Panc1 (cell line): ENCODE data around the gene CCDC197.

Source experiments
- CTCF ChIP-seq: fragments of 450-650 bp; IDR thresholded peaks from 2 replicates; pipeline ENCODE4 v1.5.1; 2017; ENCODE audit warnings: mild to moderate bottlenecking
- REST ChIP-seq, 2 experiments: IDR thresholded peaks; 2 replicates each; pipeline ENCODE4 v1.6.1; 2011 to 2012; ENCODE audit warnings: low read depth in 2 of 2, control low read depth in 1 of 2, low read length in 1 of 2, mild to moderate bottlenecking in 1 of 2, moderate library complexity in 1 of 2; ENCODE audit not compliant: insufficient read depth in 1 of 2

- TF ChIP-seq REST (IDR thresholded peaks at IDR 0.05; ENCODE audit: insufficient read depth in 1 of 2, low read depth in 2 of 2, low read length in 1 of 2) (no peak), CTCF (no peak)
These were observed 46.1 kb downstream of the CCDC197 start for GRCh38 chr14:94043111-94043755.
